Thyroid gland (tissue), 4 donors: ENCODE results near the gene RPTOR.

Experiments
- POLR2A ChIP-seq, 2 donors: fragments of 450-650 bp; IDR thresholded peaks; one replicate each; pipeline ENCODE4 v1.6.1; 2017; ENCODE audit warnings: antibody characterized with exemption in 2 of 2, mild to moderate bottlenecking in 2 of 2, moderate library complexity in 1 of 2
- TF ChIP-seq, protein P1 (sequence below), 6 experiments: fragments of 200-600 bp in 3 of 6; fragments of 450-650 bp in 3 of 6; sonication (generic) in 3 of 6; IDR thresholded peaks; one replicate each; pipeline ENCODE4 v1.5.1; 2016 to 2019; ENCODE audit warnings: antibody characterized with exemption in 6 of 6, mild to moderate bottlenecking in 2 of 6, inconsistent platforms in 1 of 6, moderate library complexity in 1 of 6

DNA sequence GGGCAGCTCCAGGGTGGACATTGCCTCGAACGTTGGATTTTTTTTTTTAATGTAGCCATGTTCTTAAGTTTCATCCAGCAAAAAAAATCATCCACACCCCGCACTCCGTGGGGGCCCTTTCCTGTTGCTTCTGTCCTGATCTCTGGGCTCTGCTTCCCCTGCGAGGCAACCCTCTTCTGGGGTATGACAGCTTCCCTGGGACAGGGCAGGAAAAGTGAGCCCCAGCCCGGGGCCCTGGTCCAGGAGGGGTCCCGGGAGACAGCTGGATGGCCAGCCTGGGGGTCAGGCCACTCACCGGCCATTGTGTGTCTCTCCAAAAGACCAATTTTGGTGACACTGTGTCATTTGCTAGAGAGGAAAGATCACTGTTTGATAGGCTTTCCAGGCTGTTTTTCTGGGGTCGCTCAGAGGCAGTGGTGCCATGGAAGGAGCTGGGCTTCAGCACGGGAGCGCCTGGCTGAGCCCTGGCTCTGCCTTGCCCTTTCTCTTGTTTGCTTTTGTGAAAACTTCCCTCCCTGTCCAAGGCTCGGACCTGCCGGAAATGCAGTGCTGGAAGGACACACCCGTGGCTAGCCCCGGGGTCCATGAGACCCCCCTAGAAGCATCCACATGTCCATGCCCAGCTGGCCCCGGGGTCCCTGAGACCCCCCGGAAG lies 406.0 kb downstream of the RPTOR start:
- TF ChIP-seq, protein P1, sequence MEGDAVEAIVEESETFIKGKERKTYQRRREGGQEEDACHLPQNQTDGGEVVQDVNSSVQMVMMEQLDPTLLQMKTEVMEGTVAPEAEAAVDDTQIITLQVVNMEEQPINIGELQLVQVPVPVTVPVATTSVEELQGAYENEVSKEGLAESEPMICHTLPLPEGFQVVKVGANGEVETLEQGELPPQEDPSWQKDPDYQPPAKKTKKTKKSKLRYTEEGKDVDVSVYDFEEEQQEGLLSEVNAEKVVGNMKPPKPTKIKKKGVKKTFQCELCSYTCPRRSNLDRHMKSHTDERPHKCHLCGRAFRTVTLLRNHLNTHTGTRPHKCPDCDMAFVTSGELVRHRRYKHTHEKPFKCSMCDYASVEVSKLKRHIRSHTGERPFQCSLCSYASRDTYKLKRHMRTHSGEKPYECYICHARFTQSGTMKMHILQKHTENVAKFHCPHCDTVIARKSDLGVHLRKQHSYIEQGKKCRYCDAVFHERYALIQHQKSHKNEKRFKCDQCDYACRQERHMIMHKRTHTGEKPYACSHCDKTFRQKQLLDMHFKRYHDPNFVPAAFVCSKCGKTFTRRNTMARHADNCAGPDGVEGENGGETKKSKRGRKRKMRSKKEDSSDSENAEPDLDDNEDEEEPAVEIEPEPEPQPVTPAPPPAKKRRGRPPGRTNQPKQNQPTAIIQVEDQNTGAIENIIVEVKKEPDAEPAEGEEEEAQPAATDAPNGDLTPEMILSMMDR (IDR thresholded peaks at IDR 0.05), result no peak
- no peak for TF ChIP-seq POLR2A (IDR thresholded peaks at IDR 0.05)
